Fibroblast of lung (primary cell): ENCODE data around the gene SMAD2.

Experiments
- EZH2 ChIP-seq: IDR thresholded peaks from 2 replicates; pipeline ENCODE4 v1.5.1; 2012; ENCODE audit warnings: low read length, control low read depth, mild to moderate bottlenecking; ENCODE audit errors: missing control alignments
- TF ChIP-seq, protein P1 (sequence below), 2 donors: IDR thresholded peaks in 1 of 2; conservative IDR thresholded peaks in 1 of 2; 1 replicate in 1 of 2; 2 replicates in 1 of 2; pipeline ENCODE4 v1.5.1; 2011 to 2012; ENCODE audit warnings: low read length in 2 of 2, control low read depth in 1 of 2, inconsistent platforms in 1 of 2, low read depth in 1 of 2, mild to moderate bottlenecking in 1 of 2

DNA sequence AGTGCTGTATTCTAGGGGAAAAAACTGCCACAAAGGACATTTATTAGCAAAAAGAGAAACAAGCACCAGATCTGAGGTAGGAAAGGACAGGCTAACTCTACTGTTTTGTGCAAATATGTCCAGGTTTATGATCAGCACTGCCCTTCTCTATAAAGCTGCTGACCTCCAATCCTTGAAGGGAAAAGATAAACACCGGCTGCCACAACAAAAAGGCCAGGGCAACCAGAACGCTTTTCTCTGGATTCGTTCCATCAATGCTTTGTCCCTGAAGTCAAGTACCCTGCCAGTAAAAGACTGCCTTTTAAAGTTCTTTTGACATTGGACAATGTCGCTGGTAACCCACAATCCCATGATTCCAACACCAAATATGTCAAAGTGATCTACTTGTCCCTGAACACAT is 21.0 kb downstream of the SMAD2 start:
- TF ChIP-seq, protein P1, sequence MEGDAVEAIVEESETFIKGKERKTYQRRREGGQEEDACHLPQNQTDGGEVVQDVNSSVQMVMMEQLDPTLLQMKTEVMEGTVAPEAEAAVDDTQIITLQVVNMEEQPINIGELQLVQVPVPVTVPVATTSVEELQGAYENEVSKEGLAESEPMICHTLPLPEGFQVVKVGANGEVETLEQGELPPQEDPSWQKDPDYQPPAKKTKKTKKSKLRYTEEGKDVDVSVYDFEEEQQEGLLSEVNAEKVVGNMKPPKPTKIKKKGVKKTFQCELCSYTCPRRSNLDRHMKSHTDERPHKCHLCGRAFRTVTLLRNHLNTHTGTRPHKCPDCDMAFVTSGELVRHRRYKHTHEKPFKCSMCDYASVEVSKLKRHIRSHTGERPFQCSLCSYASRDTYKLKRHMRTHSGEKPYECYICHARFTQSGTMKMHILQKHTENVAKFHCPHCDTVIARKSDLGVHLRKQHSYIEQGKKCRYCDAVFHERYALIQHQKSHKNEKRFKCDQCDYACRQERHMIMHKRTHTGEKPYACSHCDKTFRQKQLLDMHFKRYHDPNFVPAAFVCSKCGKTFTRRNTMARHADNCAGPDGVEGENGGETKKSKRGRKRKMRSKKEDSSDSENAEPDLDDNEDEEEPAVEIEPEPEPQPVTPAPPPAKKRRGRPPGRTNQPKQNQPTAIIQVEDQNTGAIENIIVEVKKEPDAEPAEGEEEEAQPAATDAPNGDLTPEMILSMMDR (conservative IDR thresholded peaks at IDR 0.05 in 1 of 2, IDR thresholded peaks at IDR 0.05 in 1 of 2; ENCODE audit: low read depth in 1 of 2, low read length in 2 of 2), result no peak
- no peak for TF ChIP-seq EZH2
